H1 (cell line): ENCODE results near the gene KCND3. TPM values are rescaled to one million over a fixed set of nuclear protein-coding genes. Genes with fewer than 3 reads are reported as not detected.

Experiments
- CTCF ChIA-PET: fragments of 300-600 bp; sonication (Branson Sonifier 250); formaldehyde crosslinking; loops from one replicate; lab custom pipeline; 2021; ENCODE audit not compliant: partially characterized antibody; lab: Charles Lee
- POLR2A ChIA-PET: fragments of 300-600 bp; sonication (Branson Sonifier 250); formaldehyde crosslinking; loops from one replicate; lab custom pipeline; 2021; ENCODE audit warnings: inconsistent platforms; ENCODE audit not compliant: partially characterized antibody; lab: Charles Lee
- DNase-seq, 2 experiments: peaks; one replicate each; pipeline versions ENCODE4 v3.0.0 to v3.0.0-alpha.2; 2010 to 2022; ENCODE audit warnings: low spot score in 2 of 2, low read depth in 1 of 2, mixed read lengths in 1 of 2
- FAIRE-seq: peaks from 2 replicates; lab custom pipeline; 2011; peaks lifted over from hg19 to GRCh38; lab: Jason Lieb, UNC
- H2AFZ ChIP-seq: 2 replicates; pipeline ENCODE4 v1.8.1; 2012; ENCODE audit warnings: low read length, inconsistent platforms
- H2AK5ac ChIP-seq: 2 replicates; pipeline ENCODE4 v1.6.1; 2013; ENCODE audit warnings: low read depth, low read length
- H2BK120ac ChIP-seq: replicated peaks from 2 replicates; pipeline ENCODE3; 2013; ENCODE audit warnings: low read depth, low read length, inconsistent platforms
- H2BK12ac ChIP-seq: 2 replicates; pipeline ENCODE4 v1.6.1; 2013; ENCODE audit warnings: low read depth, low read length
- H2BK15ac ChIP-seq: 2 replicates; pipeline ENCODE4 v1.6.1; 2013; ENCODE audit warnings: low read length
- H2BK20ac ChIP-seq: 2 replicates; pipeline ENCODE4 v1.6.1; 2013; ENCODE audit warnings: low read length
- H2BK5ac ChIP-seq: 2 replicates; pipeline ENCODE4 v1.6.1; 2013; ENCODE audit warnings: low read depth, low read length
- H3K14ac ChIP-seq: 2 replicates; pipeline ENCODE4 v1.6.1; 2013; ENCODE audit warnings: inconsistent platforms; ENCODE audit not compliant: insufficient read length
- H3K18ac ChIP-seq: 2 replicates; pipeline ENCODE4 v1.6.1; 2013; ENCODE audit warnings: low read length; ENCODE audit errors: extremely low read depth
- H3K23ac ChIP-seq: 2 replicates; pipeline ENCODE4 v1.6.1; 2013; ENCODE audit warnings: inconsistent platforms; ENCODE audit not compliant: insufficient read length
- H3K23me2 ChIP-seq: 2 replicates; pipeline ENCODE4 v1.6.1; 2013; ENCODE audit warnings: low read depth, low read length
- H3K27ac ChIP-seq: 2 replicates; pipeline ENCODE4 v1.6.1; 2011; ENCODE audit warnings: low read depth, low read length, inconsistent platforms
- H3K27me3 ChIP-seq, 4 experiments: replicated peaks in 1 of 4; 1 replicate in 1 of 4; 2 replicates in 3 of 4; pipeline versions ENCODE4 v1.6.1 to v1.8.1; 2011 to 2013; ENCODE audit warnings: low read length in 3 of 4, mild to moderate bottlenecking in 3 of 4, inconsistent platforms in 2 of 4, mixed read lengths in 2 of 4, moderate library complexity in 1 of 4; ENCODE audit not compliant: control insufficient read depth in 3 of 4, insufficient read depth in 3 of 4; ENCODE audit errors: extremely low read depth in 1 of 4
- H3K36me3 ChIP-seq, 4 experiments: 2 replicates each; pipeline versions ENCODE4 v1.6.1 to v1.8.1; 2011 to 2013; ENCODE audit warnings: mild to moderate bottlenecking in 4 of 4, low read length in 3 of 4, moderate library complexity in 2 of 4, control low read depth in 1 of 4, inconsistent platforms in 1 of 4; ENCODE audit not compliant: insufficient read depth in 4 of 4, control insufficient read depth in 2 of 4
- H3K4ac ChIP-seq: replicated peaks from 2 replicates; pipeline ENCODE3; 2013; ENCODE audit warnings: low read length, low read depth, mixed read lengths, inconsistent platforms; ENCODE audit not compliant: insufficient read length
- H3K4me1 ChIP-seq, 4 experiments: replicated peaks in 1 of 4; 1 replicate in 1 of 4; 2 replicates in 3 of 4; pipeline versions ENCODE4 v1.6.1 to v1.8.1; 2011 to 2013; ENCODE audit warnings: low read length in 3 of 4, inconsistent platforms in 2 of 4, mixed read lengths in 1 of 4; ENCODE audit not compliant: insufficient read depth in 4 of 4, control insufficient read depth in 3 of 4
- H3K4me2 ChIP-seq, 2 experiments: 2 replicates each; pipeline versions ENCODE4 v1.6.1 to v1.8.1; 2011 to 2013; ENCODE audit warnings: low read depth in 2 of 2, low read length in 2 of 2, control low read depth in 1 of 2, inconsistent platforms in 1 of 2, mild to moderate bottlenecking in 1 of 2; ENCODE audit not compliant: insufficient read depth in 1 of 2
- H3K4me3 ChIP-seq, 4 experiments: fragments of 200-600, 300-600 bp in 1 of 4; sonication (generic), shearing (Covaris generic), sonication (Bioruptor Twin) in 1 of 4; 2 replicates each; pipeline versions ENCODE4 v1.5.1 to v1.8.1; 2011 to 2016; ENCODE audit warnings: low read length in 4 of 4, low read depth in 3 of 4, control low read depth in 2 of 4, inconsistent platforms in 2 of 4, mild to moderate bottlenecking in 2 of 4, mixed read lengths in 1 of 4, moderate library complexity in 1 of 4; ENCODE audit not compliant: insufficient read depth in 2 of 4; ENCODE audit errors: extremely low read depth in 1 of 4
- H3K56ac ChIP-seq: replicated peaks from 2 replicates; pipeline ENCODE3; 2013; ENCODE audit warnings: low read depth, mild to moderate bottlenecking, mixed read lengths, low read length, inconsistent platforms; ENCODE audit not compliant: insufficient read length
- H3K79me1 ChIP-seq: 2 replicates; pipeline ENCODE4 v1.6.1; 2013; ENCODE audit warnings: low read depth, low read length, control low read depth
- H3K79me2 ChIP-seq, 2 experiments: 2 replicates each; pipeline versions ENCODE4 v1.6.1 to v1.8.1; 2012 to 2013; ENCODE audit warnings: low read length in 2 of 2, mild to moderate bottlenecking in 2 of 2, inconsistent platforms in 1 of 2; ENCODE audit not compliant: insufficient read depth in 2 of 2, control insufficient read depth in 1 of 2
- H3K9ac ChIP-seq, 4 experiments: replicated peaks in 1 of 4; 1 replicate in 1 of 4; 2 replicates in 3 of 4; pipeline versions ENCODE4 v1.6.1 to v1.8.1; 2011 to 2013; ENCODE audit warnings: low read depth in 3 of 4, low read length in 3 of 4, control low read depth in 2 of 4, mild to moderate bottlenecking in 2 of 4, moderate library complexity in 2 of 4, inconsistent platforms in 1 of 4; ENCODE audit errors: extremely low read depth in 1 of 4
- H3K9me3 ChIP-seq, 2 experiments: 2 replicates each; pipeline versions ENCODE4 v1.6.1 to v1.8.1; 2012 to 2013; ENCODE audit warnings: mild to moderate bottlenecking in 2 of 2, moderate library complexity in 2 of 2, control low read depth in 1 of 2, inconsistent platforms in 1 of 2, low read depth in 1 of 2, low read length in 1 of 2, mixed read lengths in 1 of 2; ENCODE audit not compliant: insufficient read depth in 2 of 2
- H4K20me1 ChIP-seq, 2 experiments: replicated peaks in 1 of 2; 2 replicates each; pipeline versions ENCODE3 to v1.8.1; 2011 to 2013; ENCODE audit warnings: inconsistent platforms in 2 of 2, low read length in 2 of 2, mild to moderate bottlenecking in 1 of 2; ENCODE audit not compliant: insufficient read depth in 2 of 2, control insufficient read depth in 1 of 2
- H4K5ac ChIP-seq: 2 replicates; pipeline ENCODE4 v1.6.1; 2013; ENCODE audit warnings: low read length, low read depth, mixed read lengths, inconsistent platforms; ENCODE audit not compliant: insufficient read length
- H4K8ac ChIP-seq: 2 replicates; pipeline ENCODE4 v1.8.0; 2013; ENCODE audit warnings: mild to moderate bottlenecking, moderate library complexity, low read length, inconsistent platforms; ENCODE audit not compliant: insufficient read depth; ENCODE audit errors: extremely low read depth
- H4K91ac ChIP-seq: replicated peaks from 2 replicates; pipeline ENCODE3; 2013; ENCODE audit warnings: low read length, mixed read lengths, inconsistent platforms; ENCODE audit not compliant: insufficient read length
- BCL11A ChIP-seq, 2 experiments: IDR thresholded peaks; one replicate each; pipeline ENCODE4 v1.6.1; 2011; ENCODE audit warnings: low read depth in 2 of 2, low read length in 2 of 2, mild to moderate bottlenecking in 2 of 2
- CBX5 ChIP-seq: fragments of 300-800, 300-1000 bp; sonication (generic); IDR thresholded peaks from 2 replicates; pipeline ENCODE4 v1.7.1; 2016; ENCODE audit warnings: antibody characterized with exemption, low read length, low read depth
- GTF2F1 ChIP-seq: IDR thresholded peaks from 2 replicates; pipeline ENCODE4 v1.6.1; 2012; ENCODE audit warnings: low read depth, low read length, improper control_type of control experiment, borderline replicate concordance
- KDM5A ChIP-seq: fragments of 200-600 bp; IDR thresholded peaks from 2 replicates; pipeline ENCODE4 v1.7.1; 2012; ENCODE audit warnings: mild to moderate bottlenecking, low read length, inconsistent platforms, mixed read lengths
- MAFK ChIP-seq: IDR thresholded peaks from 2 replicates; pipeline ENCODE4 v1.6.1; 2012; ENCODE audit warnings: low read depth, mild to moderate bottlenecking, improper control_type of control experiment, low read length
- RFX5 ChIP-seq: IDR thresholded peaks from 2 replicates; pipeline ENCODE4 v1.6.1; 2011; ENCODE audit warnings: low read depth, low read length, improper control_type of control experiment, borderline replicate concordance
- SP1 ChIP-seq: IDR thresholded peaks from 2 replicates; pipeline ENCODE4 v1.6.1; 2011; ENCODE audit warnings: low read depth, low read length
- SUZ12 ChIP-seq: fragments of 200-600 bp; sonication (generic); IDR thresholded peaks from 2 replicates; pipeline ENCODE4 v1.6.1; 2012; ENCODE audit warnings: mild to moderate bottlenecking, inconsistent platforms, low read length, moderate library complexity, mixed read lengths
- WGBS, 2 experiments: shearing (Covaris generic) in 1 of 2; methylation state at CpG; one replicate each; pipeline versions ENCODE4 v1.1.6 to v1.1.7; 2013 to 2015; ENCODE audit warnings: low lambda C conversion rate in 2 of 2, mixed read lengths in 2 of 2, inconsistent platforms in 1 of 2, low coverage in 1 of 2, missing lambda C conversion rate in 1 of 2; ENCODE audit not compliant: insufficient replicate concordance in 2 of 2, insufficient coverage in 1 of 2, insufficient read length in 1 of 2; ENCODE audit errors: extremely low coverage in 1 of 2, missing lambda C conversion rate in 1 of 2; 5-methylcytosine and 5-hydroxymethylcytosine counted together
- polyA plus RNA-seq, 7 experiments: library from polyadenylated mRNA; depleted of rRNA in 3 of 7; stranded (reverse) in 5 of 7; unstranded in 2 of 7; fragments of >200 nt in 5 of 7; fragments of 200-250 nt in 2 of 7; gene quantifications; 1 replicate in 5 of 7; 2 replicates in 1 of 7; 4 replicates in 1 of 7; pipeline versions ENCODE4 v1.2.1 to v1.2.3, GENCODE V29; 2011 to 2013; ENCODE audit warnings: missing spikeins in 2 of 7, mixed read lengths in 2 of 7
- total RNA-seq: library from RNA; stranded (reverse); fragmentation: NEBNext Ultra II Directional; extraction: Animal tissue kit (Norgen Biotek cat#: 25700); gene quantifications from 2 replicates; pipeline ENCODE4 v1.2.1, GENCODE V29; 2021
- TF ChIP-seq, protein P1 (sequence below), 3 experiments: IDR thresholded peaks; 1 replicate in 2 of 3; 2 replicates in 1 of 3; pipeline versions ENCODE4 v1.5.1 to v1.6.1; 2011; ENCODE audit warnings: low read length in 3 of 3, mild to moderate bottlenecking in 3 of 3, inconsistent platforms in 2 of 3, low read depth in 1 of 3, moderate library complexity in 1 of 3; ENCODE audit not compliant: insufficient read depth in 1 of 3; ENCODE audit errors: control extremely low read depth in 1 of 3

Gene KCND3
- total and polyA plus RNA-seq, 2 of the 8 experiments (the other 6 are each of a cell fraction or from before 2014, with no cell fraction given) = 0.14 to 0.48 TPM

- Histone ChIP-seq H4K5ac (no peak overlapping the region), H3K23ac (no peak overlapping the region), H3K27ac (no peak overlapping the region), H2BK5ac (no peak overlapping the region), H3K79me1 (no peaks in the 10 kb centered on the region), H3K23me2 (no peaks in the 10 kb centered on the region; the same call in 1 of the 2 replicates), H4K8ac (peak overlapping the region; percentile 57; the same call in 1 of the 2 replicates), H2BK20ac (no peak overlapping the region), H3K9ac (no peak overlapping the region), H4K91ac (no peak overlapping the region), H2BK120ac (no peak overlapping the region), H3K27me3 (no peaks in the 10 kb centered on the region), H2BK15ac (no peak overlapping the region), H3K4ac (no peak overlapping the region), H3K18ac (no peak overlapping the region), H2BK12ac (no peak overlapping the region), H3K14ac (no peak overlapping the region), H3K4me2 (no peak overlapping the region), H3K36me3 (no peaks in the 10 kb centered on the region), H3K79me2 (no peaks in the 10 kb centered on the region), H2AFZ (no peak overlapping the region), H3K56ac (no peak overlapping the region), H3K4me3 (no peak overlapping the region), H4K20me1 (no peaks in the 10 kb centered on the region), H3K9me3 (no peaks in the 10 kb centered on the region), H2AK5ac (no peak overlapping the region), H3K4me1 (no peaks in the 10 kb centered on the region; a peak in 1 of 7 replicates)
- DNase-seq (no peak), FAIRE-seq (no peak)
- ChIA-PET POLR2A (no interaction called here), CTCF (interaction anchor here (0.8 to 2.1 kb wide), 4 partner anchors 7 to 40 kb away, joined by 3 to 5 read pairs (median 3); no protein-coding TSS in a partner anchor)
- WGBS, 2 experiments = 91% methylated on average over 11 of the region's 11 CpGs; no CpG with 5 or more reads in 1 of the 2 experiments
- TF ChIP-seq SUZ12 (no peak), GTF2F1 (no peak), RFX5 (no peak), BCL11A (IDR thresholded peaks at IDR 0.05; ENCODE audit: low read depth in 2 of 2, low read length in 2 of 2) (no peak), MAFK (no peak), KDM5A (no peak), CBX5 (no peak), SP1 (no peak)
- TF ChIP-seq, protein P1, sequence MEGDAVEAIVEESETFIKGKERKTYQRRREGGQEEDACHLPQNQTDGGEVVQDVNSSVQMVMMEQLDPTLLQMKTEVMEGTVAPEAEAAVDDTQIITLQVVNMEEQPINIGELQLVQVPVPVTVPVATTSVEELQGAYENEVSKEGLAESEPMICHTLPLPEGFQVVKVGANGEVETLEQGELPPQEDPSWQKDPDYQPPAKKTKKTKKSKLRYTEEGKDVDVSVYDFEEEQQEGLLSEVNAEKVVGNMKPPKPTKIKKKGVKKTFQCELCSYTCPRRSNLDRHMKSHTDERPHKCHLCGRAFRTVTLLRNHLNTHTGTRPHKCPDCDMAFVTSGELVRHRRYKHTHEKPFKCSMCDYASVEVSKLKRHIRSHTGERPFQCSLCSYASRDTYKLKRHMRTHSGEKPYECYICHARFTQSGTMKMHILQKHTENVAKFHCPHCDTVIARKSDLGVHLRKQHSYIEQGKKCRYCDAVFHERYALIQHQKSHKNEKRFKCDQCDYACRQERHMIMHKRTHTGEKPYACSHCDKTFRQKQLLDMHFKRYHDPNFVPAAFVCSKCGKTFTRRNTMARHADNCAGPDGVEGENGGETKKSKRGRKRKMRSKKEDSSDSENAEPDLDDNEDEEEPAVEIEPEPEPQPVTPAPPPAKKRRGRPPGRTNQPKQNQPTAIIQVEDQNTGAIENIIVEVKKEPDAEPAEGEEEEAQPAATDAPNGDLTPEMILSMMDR (IDR thresholded peaks at IDR 0.05; ENCODE audit: control extremely low read depth in 1 of 3, insufficient read depth in 1 of 3, low read depth in 1 of 3, low read length in 3 of 3) = no peak
Observed at GRCh38 chr1:111920221-111921024, 69.0 kb downstream of the KCND3 start.
